ENCODE measurements around the gene ZNF486.
"Not testable (repeated sequence)": the region's sequence is repeated elsewhere in the genome, so short reads cannot be mapped to it uniquely, and the experiment has no call there.

The ZNF486 gene

GRCh38 chr19:20167020-20167644 is at the start of gene ZNF486:
Gene ZNF486 (plus strand): TSS chr19:20167214. CDS start chr19:20167331, 117 bp downstream.
- DNase-seq, result peak; percentile 98

GRCh38 chr19:20118064-20118839 is 48.8 kb upstream of the ZNF486 start:
- DNase-seq, result not testable (repeated sequence)

GRCh38 chr19:20124879-20125278 is 42.1 kb upstream of the ZNF486 start:
- DNase-seq, result no peak

DNA sequence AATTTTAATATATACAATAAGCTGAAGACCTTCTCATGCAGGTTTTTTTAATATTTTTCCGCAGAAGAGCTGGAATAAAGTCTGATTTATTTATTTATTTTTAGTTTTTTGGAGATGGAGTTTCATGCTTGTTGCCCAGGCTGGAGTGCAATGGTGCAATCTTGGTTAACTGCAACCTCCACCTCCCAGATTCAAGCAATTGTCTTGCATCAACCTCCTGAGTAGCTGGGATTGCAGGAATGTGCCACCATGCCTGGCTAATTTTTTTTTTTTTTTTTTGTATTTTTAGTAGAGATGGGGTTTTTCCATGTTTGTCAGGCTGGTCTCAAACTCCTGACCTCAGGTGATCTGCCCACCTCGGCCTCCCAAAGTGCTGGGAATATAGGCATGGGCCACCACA is 34.1 kb upstream of the ZNF486 start:
- DNase-seq, result not testable (repeated sequence)

DNA sequence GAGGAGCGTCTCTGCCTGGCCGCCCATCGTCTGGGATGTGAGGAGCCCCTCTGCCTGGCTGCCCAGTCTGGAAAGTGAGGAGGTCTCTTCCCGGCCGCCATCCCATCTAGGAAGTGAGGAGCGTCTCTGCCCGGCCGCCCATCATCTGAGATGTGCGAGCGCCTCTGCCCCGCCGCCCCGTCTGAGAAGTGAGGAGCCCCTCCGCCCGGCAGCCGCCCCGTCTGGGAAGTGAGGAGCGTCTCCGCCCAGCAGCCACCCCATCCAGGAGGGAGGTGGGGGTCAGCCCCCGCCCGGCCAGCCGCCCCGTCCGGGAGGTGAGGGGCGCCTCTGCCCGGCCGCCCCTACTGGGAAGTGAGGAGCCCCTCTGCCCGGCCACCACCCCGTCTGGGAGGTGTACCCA is 29.3 kb upstream of the ZNF486 start:
- DNase-seq, result not testable (repeated sequence)

DNA sequence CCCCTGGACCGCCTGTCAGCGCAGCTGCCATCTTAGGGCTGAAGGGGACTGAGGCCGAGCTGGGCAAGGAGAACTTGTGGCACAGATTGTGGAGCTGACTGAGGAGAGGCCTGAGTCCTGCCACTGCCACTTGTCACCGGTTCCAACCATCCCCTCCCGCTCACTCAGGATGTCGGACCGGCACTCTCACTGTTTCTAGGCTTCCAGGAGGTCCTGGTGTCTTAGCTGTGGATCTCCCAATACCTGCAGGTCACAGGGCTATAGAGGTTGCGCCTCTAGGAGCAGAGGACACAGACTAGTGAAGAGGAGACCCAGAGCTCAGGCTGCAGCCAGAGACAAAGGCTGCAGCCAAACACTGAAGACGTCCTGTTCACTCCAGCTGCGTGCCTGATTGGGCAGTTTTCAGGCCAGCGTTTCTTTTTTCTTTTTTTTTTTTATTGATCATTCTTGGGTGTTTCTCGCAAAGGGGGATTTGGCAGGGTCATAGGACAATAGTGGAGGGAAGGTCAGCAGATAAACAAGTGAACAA is 15.3 kb upstream of the ZNF486 start:
- no peak for DNase-seq

- DNase-seq, result not testable (repeated sequence)
Observed at GRCh38 chr19:20152506-20152905, 14.5 kb upstream of the ZNF486 start.

DNA sequence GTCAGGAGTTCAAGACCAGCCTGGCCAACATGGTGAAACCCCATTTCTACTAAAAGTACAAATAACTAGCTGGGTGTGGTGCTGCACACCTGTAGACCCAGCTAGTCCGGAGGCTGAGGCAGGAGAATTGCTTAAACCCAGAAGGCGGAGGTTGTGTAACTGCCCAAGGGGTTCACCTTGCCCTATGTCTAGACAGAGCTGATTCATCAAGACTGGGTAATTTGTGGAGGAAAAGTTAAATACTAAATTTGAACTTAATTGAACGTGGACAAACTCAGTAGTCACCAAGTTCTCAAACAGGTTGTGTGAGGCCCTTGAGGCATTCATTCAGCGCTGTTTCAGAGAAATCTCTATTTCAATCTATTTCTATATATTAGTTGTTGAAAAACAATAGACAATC is 13.7 kb upstream of the ZNF486 start:
- no peak for DNase-seq

GRCh38 chr19:20154636-20155035 is 12.4 kb upstream of the ZNF486 start:
- DNase-seq, result no peak

GRCh38 chr19:20162821-20163220 is 4.2 kb upstream of the ZNF486 start:
- DNase-seq, result peak; percentile 76

- no peak for DNase-seq
Observed at GRCh38 chr19:20164456-20164855, 2.6 kb upstream of the ZNF486 start.

DNA sequence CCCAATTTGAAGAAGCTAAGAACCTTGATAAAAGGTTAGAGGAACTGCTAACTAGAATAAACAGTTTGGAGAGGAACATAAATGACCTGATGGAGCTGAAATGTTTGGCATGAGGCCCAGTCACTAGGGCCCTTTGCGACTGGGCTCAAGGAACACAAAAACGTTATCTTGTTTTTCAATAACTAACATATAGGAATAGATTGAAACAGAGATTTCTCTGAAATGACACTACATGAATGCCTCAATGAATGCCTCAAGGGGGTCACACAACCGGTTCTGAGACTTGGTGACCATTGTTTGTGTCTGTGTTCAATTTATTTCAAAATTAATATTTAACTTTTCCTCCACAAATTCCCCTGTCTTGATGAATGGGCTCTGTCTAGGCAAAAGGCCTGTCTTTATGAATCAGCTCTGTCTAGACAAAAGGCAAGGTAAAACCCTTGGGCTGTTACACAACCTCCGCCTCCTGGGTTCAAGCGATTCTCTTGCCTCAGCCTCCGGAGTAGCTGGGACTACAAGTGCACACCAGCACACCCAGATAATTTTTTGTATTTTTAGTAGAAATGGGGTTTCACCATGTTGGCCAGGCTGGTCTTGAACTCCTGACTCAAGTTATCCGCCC is 932 bp upstream of the ZNF486 start:
- no peak for DNase-seq

GRCh38 chr19:20167651-20168122 is 673 bp downstream of the ZNF486 start:
- peak; percentile 39 for DNase-seq

- no peak for DNase-seq
Observed at GRCh38 chr19:20171285-20171684, 4.3 kb downstream of the ZNF486 start.

GRCh38 chr19:20175848-20176247 is 8.8 kb downstream of the ZNF486 start:
- not testable (repeated sequence) for DNase-seq

GRCh38 chr19:20179956-20180355 is 12.9 kb downstream of the ZNF486 start:
- DNase-seq, result not testable (repeated sequence)

- no peak for DNase-seq
Observed at GRCh38 chr19:20182222-20182785, 15.3 kb downstream of the ZNF486 start.

DNA sequence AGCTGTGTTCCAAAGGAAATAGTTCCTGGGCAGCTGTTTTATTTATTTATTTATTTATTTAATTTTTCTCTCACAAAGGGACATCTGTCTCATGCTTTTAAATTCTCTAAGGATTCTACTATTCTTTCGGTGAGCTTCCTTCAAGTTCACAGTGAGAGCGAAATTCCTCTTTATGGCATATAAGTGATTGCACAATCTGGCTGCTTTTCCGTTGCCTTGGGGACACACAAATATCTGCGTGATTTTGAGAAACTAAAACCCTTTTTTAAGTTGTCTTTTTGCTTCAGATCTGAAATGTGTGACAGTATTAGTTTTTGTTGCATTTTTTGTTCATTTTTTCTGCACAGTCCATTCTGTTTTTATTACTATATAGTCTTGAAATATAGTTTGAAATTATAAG is 19.2 kb downstream of the ZNF486 start:
- no peak for DNase-seq

DNA sequence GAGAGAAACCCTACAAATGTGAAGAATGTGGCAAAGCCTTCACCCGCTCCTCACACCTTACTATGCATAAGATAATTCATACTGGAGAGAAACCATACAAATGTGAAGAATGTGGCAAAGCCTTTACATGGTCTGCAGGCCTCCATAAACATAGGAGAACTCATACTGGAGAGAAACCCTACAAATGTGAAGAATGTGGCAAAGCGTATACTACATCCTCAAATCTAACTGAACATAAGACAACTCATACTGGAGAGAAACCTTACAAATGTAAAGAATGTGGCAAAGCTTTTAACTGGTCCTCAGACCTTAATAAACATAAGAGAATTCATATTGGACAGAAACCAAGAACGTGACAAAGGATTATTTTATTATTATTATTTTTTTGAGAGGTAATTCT is 30.7 kb downstream of the ZNF486 start:
- DNase-seq, result no peak

DNA sequence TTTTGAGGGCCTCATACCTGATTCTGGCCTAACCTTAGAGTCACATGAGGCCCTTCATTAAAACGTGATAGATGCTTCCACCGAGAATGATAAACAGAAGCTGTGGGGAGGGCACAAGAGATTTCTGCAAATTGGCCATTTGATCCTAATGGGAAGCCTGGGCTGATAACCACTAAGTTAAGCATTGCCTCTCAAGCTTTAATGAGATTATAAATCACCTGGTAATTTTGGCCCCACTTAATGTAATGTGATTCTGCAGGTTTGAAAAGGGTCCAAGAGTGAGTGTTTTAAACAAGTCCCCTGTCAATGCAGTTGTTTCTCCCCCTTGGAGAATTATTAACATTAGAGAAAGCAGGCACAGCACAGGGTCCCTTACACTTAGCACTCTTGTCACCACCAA is 42.0 kb downstream of the ZNF486 start:
- DNase-seq, result no peak

DNA sequence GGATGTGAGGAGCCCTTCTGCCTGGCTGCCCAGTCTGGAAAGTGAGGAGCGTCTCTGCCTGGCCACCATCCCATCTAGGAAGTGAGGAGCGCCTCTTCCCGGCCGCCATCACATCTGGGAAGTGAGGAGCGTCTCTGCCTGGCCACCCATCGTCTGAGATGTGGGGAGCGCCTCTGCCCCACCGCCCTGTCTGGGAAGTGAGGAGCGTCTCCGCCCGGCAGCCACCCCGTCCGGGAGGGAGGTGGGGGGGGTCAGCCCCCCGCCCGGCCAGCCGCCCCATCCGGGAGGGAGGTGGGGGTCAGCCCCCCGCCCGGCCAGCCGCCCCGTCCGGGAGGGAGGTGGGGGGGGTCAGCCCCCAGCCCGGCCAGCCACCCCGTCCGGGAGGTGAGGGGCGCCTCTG is 47.4 kb downstream of the ZNF486 start:
- not testable (repeated sequence) for DNase-seq

GRCh38 chr19:20221605-20222004 is 54.6 kb downstream of the ZNF486 start:
- DNase-seq, result not testable (repeated sequence)

DNA sequence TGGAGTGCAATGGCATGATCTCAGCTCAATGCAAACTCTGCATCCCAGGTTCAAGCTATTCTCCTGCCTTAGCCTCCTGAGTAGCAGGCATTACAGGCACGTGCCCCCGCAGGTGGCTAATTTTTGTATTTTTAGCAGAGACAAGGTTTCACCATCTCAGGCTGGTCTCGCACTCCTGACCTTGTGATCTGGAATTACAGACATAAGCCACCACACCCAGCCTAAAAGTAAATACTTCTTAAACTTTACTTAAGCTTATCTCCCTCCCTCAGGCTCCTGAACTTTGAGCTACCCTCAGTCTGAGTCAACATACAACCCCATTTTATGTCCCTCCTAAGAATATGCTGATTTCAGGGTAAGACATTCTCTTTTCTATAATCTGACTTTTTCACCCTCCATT is 66.1 kb downstream of the ZNF486 start:
- DNase-seq, result no peak

All from MV-4-11 (cell line).